GM23338 (cell line): ENCODE data around the gene C16orf95. TPM values are rescaled to one million over a fixed set of nuclear protein-coding genes. Genes with fewer than 3 reads are reported as not detected.

Experiments used
- ATAC-seq: fragments of 200-7000 bp; cut with Tn5 transposase; 3 replicates; pipeline ENCODE4 v1.9.1; 2020
- DNase-seq: peaks from one replicate; pipeline ENCODE4 v3.0.0-alpha.2; 2015; ENCODE audit warnings: low spot score
- H2AFZ ChIP-seq: fragments of 200-600 bp; sonication (generic); 2 replicates; pipeline ENCODE4 v1.8.0; 2016; ENCODE audit warnings: antibody characterized with exemption, mild to moderate bottlenecking, moderate library complexity
- H3F3A ChIP-seq: fragments of 200-600 bp; sonication (generic); replicated peaks from 2 replicates; pipeline ENCODE4 v1.8.0; 2017; ENCODE audit warnings: antibody characterized with exemption, mixed run types, low read depth
- H3K27ac ChIP-seq: fragments of 200-600 bp; sonication (generic); 2 replicates; pipeline ENCODE4 v1.6.1; 2016; ENCODE audit warnings: low read depth
- H3K27me3 ChIP-seq: fragments of 200-600 bp; sonication (generic); 2 replicates; pipeline ENCODE4 v1.8.0; 2016; ENCODE audit warnings: mild to moderate bottlenecking, mixed run types, moderate library complexity; ENCODE audit not compliant: insufficient read depth
- H3K36me3 ChIP-seq: fragments of 200-600 bp; sonication (generic); 2 replicates; pipeline ENCODE4 v1.8.0; 2016; ENCODE audit warnings: mild to moderate bottlenecking; ENCODE audit not compliant: insufficient read depth
- H3K4me1 ChIP-seq: fragments of 200-600 bp; sonication (generic); 2 replicates; pipeline ENCODE4 v1.8.0; 2016; ENCODE audit warnings: mild to moderate bottlenecking, moderate library complexity; ENCODE audit not compliant: insufficient read depth
- H3K4me2 ChIP-seq: fragments of 200-600 bp; sonication (generic); 2 replicates; pipeline ENCODE4 v1.7.1; 2017; ENCODE audit warnings: mixed run types
- H3K4me3 ChIP-seq: fragments of 200-600 bp; sonication (generic); 2 replicates; pipeline ENCODE4 v1.6.1; 2016; ENCODE audit warnings: mixed run types
- H3K79me2 ChIP-seq: fragments of 200-600 bp; sonication (generic); replicated peaks from 2 replicates; pipeline ENCODE4 v1.8.0; 2017; ENCODE audit warnings: mild to moderate bottlenecking; ENCODE audit not compliant: insufficient read depth
- H3K9me2 ChIP-seq: fragments of 200-600 bp; sonication (generic); 2 replicates; pipeline ENCODE4 v1.8.0; 2017; ENCODE audit not compliant: insufficient read depth
- H4K20me1 ChIP-seq: fragments of 200-600 bp; sonication (generic); replicated peaks from 2 replicates; pipeline ENCODE4 v1.8.0; 2017; ENCODE audit warnings: mild to moderate bottlenecking; ENCODE audit not compliant: insufficient read depth
- H3K27ac Mint-ChIP-seq: 2 replicates; pipeline ENCODE4 v1.8.0; 2020; ENCODE audit warnings: inconsistent platforms, mild to moderate bottlenecking, moderate library complexity, mixed read lengths
- H3K27me3 Mint-ChIP-seq: 3 replicates; pipeline ENCODE4 v1.8.0; 2022; ENCODE audit warnings: low read depth, mild to moderate bottlenecking, moderate library complexity, mixed read lengths, inconsistent platforms; ENCODE audit not compliant: insufficient read depth, poor library complexity
- H3K36me3 Mint-ChIP-seq: 3 replicates; pipeline ENCODE4 v1.8.0; 2021; ENCODE audit warnings: low read depth, mild to moderate bottlenecking, inconsistent platforms, moderate library complexity, mixed read lengths
- H3K4me1 Mint-ChIP-seq: 3 replicates; pipeline ENCODE4 v1.8.0; 2020; ENCODE audit warnings: mild to moderate bottlenecking, inconsistent platforms, mixed read lengths
- H3K4me3 Mint-ChIP-seq: 3 replicates; pipeline ENCODE4 v1.8.0; 2021; ENCODE audit warnings: moderate library complexity, mild to moderate bottlenecking, inconsistent platforms, mixed read lengths
- H3K9me3 Mint-ChIP-seq: 3 replicates; pipeline ENCODE4 v1.8.0; 2020; ENCODE audit warnings: moderate library complexity, mild to moderate bottlenecking, inconsistent platforms, mixed read lengths
- CREB1 ChIP-seq: fragments of 250-450 bp; sonication (Bioruptor Pico); IDR thresholded peaks from 2 replicates; pipeline ENCODE4 v1.5.0; 2020; ENCODE audit warnings: low read depth, mild to moderate bottlenecking, moderate library complexity
- CTCF ChIP-seq, 2 experiments: fragments of 200-600 bp in 1 of 2; sonication (generic) in 1 of 2; conservative IDR thresholded peaks; 2 replicates each; pipeline versions ENCODE4 v1.5.1 to v1.6.1; 2016 to 2017; ENCODE audit warnings: antibody characterized with exemption in 2 of 2, low read depth in 2 of 2, mild to moderate bottlenecking in 2 of 2, moderate library complexity in 1 of 2
- ETS1 ChIP-seq: IDR thresholded peaks from 2 replicates; pipeline ENCODE4 v1.6.1; 2016; ENCODE audit warnings: antibody characterized with exemption
- EZH2 ChIP-seq: fragments of 200-600 bp; sonication (generic); IDR thresholded peaks from one replicate; pipeline ENCODE4 v1.8.0; 2017; ENCODE audit warnings: antibody characterized with exemption, mild to moderate bottlenecking, low read depth; ENCODE audit not compliant: unreplicated experiment
- EZH2phosphoT487 ChIP-seq: fragments of 200-600 bp; sonication (generic); IDR thresholded peaks from one replicate; pipeline ENCODE4 v1.8.1; 2018; ENCODE audit warnings: antibody characterized with exemption; ENCODE audit not compliant: unreplicated experiment
- JUNB ChIP-seq: IDR thresholded peaks from one replicate; pipeline ENCODE4 v1.6.1; 2016; ENCODE audit warnings: antibody characterized with exemption; ENCODE audit not compliant: unreplicated experiment
- NANOG ChIP-seq: IDR thresholded peaks from 2 replicates; pipeline ENCODE4 v1.6.1; 2016; ENCODE audit warnings: antibody characterized with exemption, borderline replicate concordance
- POLR2AphosphoS5 ChIP-seq: IDR thresholded peaks from 2 replicates; pipeline ENCODE4 v1.6.1; 2016; ENCODE audit warnings: antibody characterized with exemption, low read depth
- REST ChIP-seq: IDR thresholded peaks from one replicate; pipeline ENCODE4 v1.6.1; 2018; ENCODE audit warnings: antibody characterized with exemption; ENCODE audit not compliant: unreplicated experiment
- STAT1 ChIP-seq: IDR thresholded peaks from one replicate; pipeline ENCODE4 v1.6.1; 2016; ENCODE audit warnings: antibody characterized with exemption; ENCODE audit not compliant: unreplicated experiment
- ZNF114 ChIP-seq: fragments of 250-450 bp; sonication (Bioruptor Pico); IDR thresholded peaks from 2 replicates; pipeline ENCODE4 v1.5.0; 2020; ENCODE audit warnings: mild to moderate bottlenecking, moderate library complexity
- ZNF331 ChIP-seq: fragments of 250-450 bp; sonication (Bioruptor Pico); IDR thresholded peaks from 2 replicates; pipeline ENCODE4 v1.5.0; 2020; ENCODE audit warnings: low read depth, mild to moderate bottlenecking, moderate library complexity
- ZNF462 ChIP-seq: fragments of 250-450 bp; sonication (Bioruptor Pico); IDR thresholded peaks from 2 replicates; pipeline ENCODE4 v1.5.0; 2020; ENCODE audit warnings: mild to moderate bottlenecking, moderate library complexity
- polyA plus RNA-seq: library from polyadenylated mRNA; unstranded; fragments of >200 nt; fragmentation: Nextera tagmentation; extraction: Ambion mirVana; gene quantifications from 2 replicates; pipeline ENCODE4 v1.2.1, GENCODE V29; 2016
- total RNA-seq: library from RNA; depleted of rRNA; stranded (reverse); fragments of >200 nt; shearing (Covaris generic); gene quantifications from 2 replicates; pipeline ENCODE4 v1.2.3, GENCODE V29; 2014

Gene C16orf95
- total and polyA plus RNA-seq, 2 experiments from 2014 or later = 1.2 to 3.9 TPM

- Histone ChIP-seq H3K4me3 (no peak overlapping the region), H3K79me2 (no peaks in the 10 kb centered on the region), H3K9me2 (no peaks in the 10 kb centered on the region), H3F3A (no peaks in the 10 kb centered on the region), H3K27me3 (no peaks in the 10 kb centered on the region), H4K20me1 (no peaks in the 10 kb centered on the region), H3K27ac (no peak overlapping the region), H3K36me3 (no peaks in the 10 kb centered on the region), H2AFZ (no peak overlapping the region), H3K4me1 (no peaks in the 10 kb centered on the region), H3K4me2 (no peak overlapping the region)
- H3K4me1 Mint-ChIP-seq = peaks cover 4% of the 10 kb centered on the region
- peaks cover 14% of the 10 kb centered on the region for H3K27me3 Mint-ChIP-seq
- H3K9me3 Mint-ChIP-seq = no peaks in the 10 kb centered on the region; the same call in 2 of the 3 replicates
- no peak for DNase-seq
- peaks cover 4% of the 10 kb centered on the region; the same call in 1 of the 3 replicates for H3K36me3 Mint-ChIP-seq
- TF ChIP-seq CTCF (conservative IDR thresholded peaks at IDR 0.05; ENCODE audit: low read depth in 2 of 2) (no peak), EZH2 (no peak), CREB1 (CRISPR knock-in tag) (no peak), ETS1 (no peak), REST (no peak), ZNF114 (CRISPR knock-in tag) (no peak), POLR2AphosphoS5 (no peak), JUNB (no peak), ZNF331 (CRISPR knock-in tag) (no peak), STAT1 (no peak), NANOG (no peak), EZH2phosphoT487 (no peak), ZNF462 (CRISPR knock-in tag) (no peak)
- H3K4me3 Mint-ChIP-seq = no peak overlapping the region
- H3K27ac Mint-ChIP-seq = no peak overlapping the region
- ATAC-seq = no peak
Measured at GRCh38 chr16:87333101-87333500, 15.9 kb upstream of the C16orf95 start.
